PC-9 (cell line): ENCODE measurements around the gene PAQR6.

Experiments used
- CTCF ChIP-seq: fragments of 200-600 bp; sonication (generic); conservative IDR thresholded peaks from 2 replicates; pipeline ENCODE4 v1.6.1; 2017; ENCODE audit warnings: mixed run types, antibody characterized with exemption, mild to moderate bottlenecking, moderate library complexity
- EZH2 ChIP-seq: fragments of 200-600 bp; sonication (generic); IDR thresholded peaks from 2 replicates; pipeline ENCODE4 v1.8.0; 2017; ENCODE audit warnings: antibody characterized with exemption, low read depth

GRCh38 chr1:156266051-156266450, 18.2 kb upstream of the PAQR6 start:
- no peak for TF ChIP-seq EZH2
- TF ChIP-seq CTCF: no peak
